ENCODE data around the gene VPREB3.

Gene VPREB3

GRCh38 chr22:23750714-23751440 lies 3.3 kb downstream of the VPREB3 start, which contains the start of gene ZNF70:
ZNF70 (minus strand) TSS chr22:23751112; CDS start chr22:23745140, 5,972 bp downstream.
- ChIA-PET CTCF (interaction anchor here (0.9 to 2.0 kb wide), 3 partner anchors 13 to 17 kb away, joined by 3 to 10 read pairs (median 3); partner anchors contain the start of gene CHCHD10), POLR2A (no interaction called here)
- no peak for DNase-seq (ENCODE audit: low read depth, low spot score)
- TF ChIP-seq CTCF (IDR thresholded peaks at IDR 0.05; ENCODE audit: insufficient read depth, low read length, missing control alignments): peak; percentile 37
- peak within 1 kb of the TSS; percentile 78 for H3K4me3 ChIP-seq (ENCODE audit: low read depth, low read length)

GRCh38 chr22:23750367-23750713 lies 3.9 kb downstream of the VPREB3 start:
- ChIA-PET POLR2A (no interaction called here), CTCF (interaction anchor here (0.9 to 2.0 kb wide), 3 partner anchors 13 to 18 kb away, joined by 3 to 10 read pairs (median 3); partner anchors contain the start of gene CHCHD10)

GRCh38 chr22:23749841-23750301 lies 4.4 kb downstream of the VPREB3 start:
- POLR2A ChIA-PET: no interaction called here
- DNase-seq (ENCODE audit: low read depth, low spot score): no peak
- CTCF ChIA-PET: interaction anchor here (1.3 to 2.0 kb wide), 3 partner anchors 13 to 100 kb away, joined by 3 to 10 read pairs (median 7); partner anchors contain the start of gene CHCHD10
- peak overlapping the region; percentile 78 for H3K4me3 ChIP-seq (ENCODE audit: low read depth, low read length)
- TF ChIP-seq CTCF (IDR thresholded peaks at IDR 0.05; ENCODE audit: insufficient read depth, low read length, missing control alignments): no peak

More at GRCh38 chr22:23750367-23750713, 3.9 kb downstream of the VPREB3 start:
- peak overlapping the region; percentile 78 for H3K4me3 ChIP-seq (ENCODE audit: low read depth, low read length)
- no peak for DNase-seq (ENCODE audit: low read depth, low spot score)
- no peak for TF ChIP-seq CTCF (IDR thresholded peaks at IDR 0.05; ENCODE audit: insufficient read depth, low read length, missing control alignments)

- TF ChIP-seq CTCF (IDR thresholded peaks at IDR 0.05; ENCODE audit: insufficient read depth, low read length, missing control alignments): no peak
- POLR2A ChIA-PET: no interaction called here
- DNase-seq (ENCODE audit: low read depth, low spot score): no peak
- H3K4me3 ChIP-seq (ENCODE audit: low read depth, low read length): no peak overlapping the region
- CTCF ChIA-PET: interaction anchor here (1.4 to 2.6 kb wide), 3 partner anchors 14 to 25 kb away, joined by 3 to 5 read pairs (median 3); no protein-coding TSS in a partner anchor
Measured at GRCh38 chr22:23745791-23746190, 8.4 kb downstream of the VPREB3 start.

- ChIA-PET POLR2A (no interaction called here), CTCF (interaction anchor here (1.5 to 2.6 kb wide), 3 partner anchors 13 to 105 kb away, joined by 3 to 5 read pairs (median 3); no protein-coding TSS in a partner anchor)
- TF ChIP-seq CTCF (IDR thresholded peaks at IDR 0.05; ENCODE audit: insufficient read depth, low read length, missing control alignments): no peak
- no peak overlapping the region for H3K4me3 ChIP-seq (ENCODE audit: low read depth, low read length)
- DNase-seq (ENCODE audit: low read depth, low spot score): no peak
Measured at GRCh38 chr22:23744485-23744884, 9.7 kb downstream of the VPREB3 start.

GRCh38 chr22:23744001-23744400 lies 10.2 kb downstream of the VPREB3 start:
- no peak overlapping the region for H3K4me3 ChIP-seq (ENCODE audit: low read depth, low read length)
- no peak for DNase-seq (ENCODE audit: low read depth, low spot score)
- ChIA-PET POLR2A (no interaction called here), CTCF (interaction anchor here (1.5 to 2.6 kb wide), 3 partner anchors 12 to 106 kb away, joined by 3 to 5 read pairs (median 3); no protein-coding TSS in a partner anchor)
- TF ChIP-seq CTCF (IDR thresholded peaks at IDR 0.05; ENCODE audit: insufficient read depth, low read length, missing control alignments): no peak

All from AG04449 (cell line).